A673 (cell line): ENCODE results near the gene VAPB.

Experiments
- CTCF ChIP-seq: fragments of 300-800, 200-600 bp; sonication (generic); conservative IDR thresholded peaks from 2 replicates; pipeline ENCODE4 v1.5.1; 2017; ENCODE audit warnings: low read depth, mild to moderate bottlenecking, antibody characterized with exemption, low read length, moderate library complexity, mixed read lengths
- EZH2 ChIP-seq: fragments of 200-600 bp; sonication (generic); IDR thresholded peaks from 2 replicates; pipeline ENCODE4 v1.6.1; 2017; ENCODE audit warnings: borderline replicate concordance, low read depth, mild to moderate bottlenecking, mixed read lengths, antibody characterized with exemption, low read length; ENCODE audit not compliant: poor library complexity, severe bottlenecking

DNA sequence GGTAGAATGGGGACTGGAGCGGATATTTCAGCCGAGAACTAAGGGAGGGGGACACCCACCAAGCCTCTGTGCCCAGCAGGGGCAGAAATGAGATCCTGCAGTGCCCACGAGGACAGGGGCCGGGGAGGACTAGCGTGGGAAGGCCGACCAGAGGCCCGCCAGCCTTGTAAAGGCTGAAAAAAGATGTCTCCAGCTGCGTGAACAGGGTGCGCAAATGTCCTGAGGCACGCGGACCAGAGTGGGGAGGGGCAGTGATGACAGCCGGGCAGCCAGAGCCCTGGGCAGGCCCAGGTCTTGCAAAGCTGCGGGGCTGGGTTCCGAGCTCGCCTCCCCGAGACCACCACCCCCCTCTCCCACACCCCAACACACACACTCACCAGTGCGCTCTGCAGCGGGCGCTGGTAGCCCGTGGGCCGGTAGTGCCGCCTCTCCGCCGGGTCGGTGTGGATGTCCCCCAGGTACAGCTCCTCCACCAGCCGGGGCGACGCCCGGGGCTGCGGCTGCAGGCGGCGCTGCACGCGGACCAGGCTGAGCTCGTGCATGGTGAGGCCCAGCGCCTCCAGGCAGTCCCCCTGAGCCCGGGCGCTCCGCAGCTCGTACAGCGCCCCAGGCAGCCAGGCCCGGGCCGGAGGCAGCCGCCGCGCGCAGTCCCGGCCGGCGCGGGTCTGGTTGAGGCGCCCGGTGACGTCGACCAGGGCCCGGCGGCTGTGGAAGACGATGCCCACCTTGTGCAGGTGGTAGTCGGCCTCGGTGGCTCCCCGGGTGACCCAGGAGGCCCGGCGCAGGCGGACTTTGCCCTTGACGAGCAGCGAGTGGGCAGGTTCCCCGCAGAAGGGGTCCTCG lies 77.9 kb downstream of the VAPB start:
- TF ChIP-seq CTCF (no peak), EZH2 (no peak)
